HG03066 (cell line): ENCODE measurements around the gene CWF19L1.

Experiments
- ATAC-seq: cut with Tn5 transposase; IDR thresholded peaks from one replicate; pipeline ENCODE4 v1.9.1; 2021; ENCODE audit warnings: low read depth; ENCODE audit not compliant: unreplicated experiment

The CWF19L1 gene

GRCh38 chr10:100184426-100184825 is 83.0 kb downstream of the CWF19L1 start:
- ATAC-seq = no peak

- no peak for ATAC-seq
These were observed 84.0 kb downstream of the CWF19L1 start for GRCh38 chr10:100183481-100183880.

- no peak for ATAC-seq
These were observed 84.5 kb downstream of the CWF19L1 start for GRCh38 chr10:100182908-100183307.
